ENCODE data around the gene ADAM8. TPM values are rescaled to one million over a fixed set of nuclear protein-coding genes. Genes with fewer than 3 reads are reported as not detected.
"Not testable (repeated sequence)": the region's sequence is repeated elsewhere in the genome, so short reads cannot be mapped to it uniquely, and the experiment has no call there.

ADAM8 gene
- total and polyA plus RNA-seq, 4 experiments from 2014 or later: 63.9 to 97.8 (median 88.8) TPM

DNA sequence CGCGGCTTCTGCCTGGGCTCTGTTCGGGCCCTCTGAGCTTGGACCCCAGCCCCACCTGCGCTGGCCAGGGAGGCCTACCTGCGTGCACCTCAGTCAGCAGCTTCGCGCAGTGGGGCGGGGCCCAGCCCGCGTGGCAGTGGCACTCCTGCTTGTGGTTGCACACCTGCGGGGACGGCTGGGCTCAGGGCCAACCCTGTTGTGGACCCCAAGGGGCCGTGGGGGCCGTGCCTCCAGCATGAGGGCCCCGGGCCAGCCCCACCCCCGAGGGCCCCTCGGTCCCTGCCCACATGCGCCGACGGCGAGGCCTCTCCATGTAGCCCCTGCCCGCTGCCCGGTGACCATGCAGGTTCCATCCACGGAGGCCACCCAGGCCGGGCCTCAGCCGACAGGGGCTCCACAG, 7.3 kb downstream of the ADAM8 start:
- Mint-ChIP-seq H3K27me3 (no peaks in the 10 kb centered on the region), H3K36me3 (peaks cover 0 to 25% of the 10 kb centered on the region in 2 donors), H3K4me3 (no peak overlapping the region), H3K27ac (no peak overlapping the region), H3K9me3 (no peaks in the 10 kb centered on the region), H3K4me1 (peaks cover 8 to 22% (median 13%) of the 10 kb centered on the region in 4 donors)
- intact Hi-C loops (cut with micrococcal nuclease): no loop called here
- DNase-seq: no peak
- Histone ChIP-seq H3K27me3 (ENCODE audit: insufficient read depth, low read length) (no peaks in the 10 kb centered on the region), H3K4me3 (ENCODE audit: low read length in 2 of 2) (no peak overlapping the region), H3K4me1 (ENCODE audit: insufficient read depth, low read length) (peaks cover 17% of the 10 kb centered on the region), H3K9me3 (ENCODE audit: control insufficient read depth in 1 of 2, low read length in 2 of 2) (no peaks in the 10 kb centered on the region), H3K27ac (ENCODE audit: low read depth, low read length) (no peak overlapping the region), H3K36me3 (ENCODE audit: insufficient read depth, low read length) (peaks cover 45% of the 10 kb centered on the region)
- CTCF ChIA-PET (ENCODE audit: partially characterized antibody): no interaction called here
- POLR2A ChIA-PET (ENCODE audit: partially characterized antibody): no interaction called here

DNA sequence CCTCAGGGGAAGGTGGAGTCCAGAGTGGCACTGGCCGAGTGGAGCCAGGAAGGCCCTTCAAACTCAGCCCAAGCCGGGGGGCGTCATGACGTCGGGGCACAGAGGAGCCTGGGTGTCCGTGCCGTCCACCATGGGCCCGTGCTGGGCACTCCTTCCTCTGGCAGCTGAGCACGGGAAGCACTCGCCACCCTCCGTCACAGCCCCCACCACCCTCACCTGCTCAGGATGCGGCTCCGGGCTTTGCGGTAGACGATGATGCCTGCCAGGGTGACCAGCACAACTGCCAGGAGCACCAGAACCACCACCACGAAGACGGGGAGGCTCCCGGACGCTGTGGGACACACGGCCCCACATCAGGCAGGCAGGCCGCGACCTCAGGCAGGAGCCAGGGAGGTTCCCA, 8.1 kb downstream of the ADAM8 start:
- Histone ChIP-seq H3K36me3 (ENCODE audit: insufficient read depth, low read length) (peaks cover 43% of the 10 kb centered on the region), H3K27me3 (ENCODE audit: insufficient read depth, low read length) (no peaks in the 10 kb centered on the region)

DNA sequence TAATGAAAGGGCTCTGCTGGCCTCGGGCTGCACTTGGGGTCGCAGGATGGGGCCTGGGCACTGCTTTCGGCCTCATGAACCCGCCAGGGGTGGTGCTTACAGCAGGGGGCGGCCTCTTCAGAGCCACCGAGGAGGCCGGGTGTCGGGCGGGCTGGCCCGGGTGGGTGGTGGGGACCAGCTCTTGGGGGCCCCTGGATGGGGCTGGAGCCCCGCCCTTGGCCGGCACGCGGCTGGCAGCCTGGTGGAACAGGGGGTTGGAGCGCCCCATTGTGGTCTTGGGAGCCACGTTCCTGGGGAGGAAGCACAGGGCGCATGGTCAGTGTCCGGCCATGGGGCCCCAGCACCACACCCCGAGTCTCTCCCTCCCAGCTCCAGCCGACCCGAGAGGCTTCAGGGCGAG, 8.8 kb downstream of the ADAM8 start:
- DNase-seq: no peak
- Histone ChIP-seq H3K4me3 (ENCODE audit: low read length in 2 of 2) (no peak overlapping the region), H3K27ac (ENCODE audit: low read depth, low read length) (no peak overlapping the region), H3K9me3 (ENCODE audit: control insufficient read depth in 1 of 2, low read length in 2 of 2) (no peaks in the 10 kb centered on the region), H3K36me3 (ENCODE audit: insufficient read depth, low read length) (peaks cover 36% of the 10 kb centered on the region), H3K27me3 (ENCODE audit: insufficient read depth, low read length) (no peaks in the 10 kb centered on the region), H3K4me1 (ENCODE audit: insufficient read depth, low read length) (peaks cover 32% of the 10 kb centered on the region)
- Mint-ChIP-seq H3K36me3 (peaks cover 0 to 27% of the 10 kb centered on the region in 2 donors), H3K9me3 (no peaks in the 10 kb centered on the region), H3K4me1 (peaks cover 14 to 38% (median 25%) of the 10 kb centered on the region in 4 donors), H3K27me3 (no peaks in the 10 kb centered on the region), H3K4me3 (no peak overlapping the region), H3K27ac (no peak overlapping the region)
- ChIA-PET POLR2A (ENCODE audit: partially characterized antibody) (interaction anchor here (1.3 to 13.2 kb wide), 2 partner anchors 8 to 9 kb away, joined by 6 to 236 read pairs; partner anchors contain the start of gene ADAM8), CTCF (ENCODE audit: partially characterized antibody) (interaction anchor here (1.4 to 1.9 kb wide), 2 partner anchors 9 to 40 kb away, joined by 4 to 9 read pairs; no protein-coding TSS in a partner anchor)
- intact Hi-C loops (cut with micrococcal nuclease): no loop called here

More for the DNA sequence above, 8.1 kb downstream of the ADAM8 start:
- no peak for DNase-seq
- CTCF ChIA-PET (ENCODE audit: partially characterized antibody): interaction anchor here (1.4 kb wide), 1 partner anchor 9 kb away, joined by 4 read pairs; no protein-coding TSS in a partner anchor
- Mint-ChIP-seq H3K4me3 (no peak overlapping the region), H3K27ac (no peak overlapping the region), H3K4me1 (peaks cover 12 to 31% (median 19%) of the 10 kb centered on the region in 4 donors), H3K27me3 (no peaks in the 10 kb centered on the region), H3K36me3 (peaks cover 0 to 27% of the 10 kb centered on the region in 2 donors), H3K9me3 (no peaks in the 10 kb centered on the region)
- H3K9me3 ChIP-seq (ENCODE audit: control insufficient read depth in 1 of 2, low read length in 2 of 2): no peaks in the 10 kb centered on the region
- POLR2A ChIA-PET (ENCODE audit: partially characterized antibody): no interaction called here
- no peak overlapping the region for H3K27ac ChIP-seq (ENCODE audit: low read depth, low read length)
- H3K4me1 ChIP-seq (ENCODE audit: insufficient read depth, low read length): peaks cover 25% of the 10 kb centered on the region
- H3K4me3 ChIP-seq (ENCODE audit: low read length in 2 of 2): no peak overlapping the region
- intact Hi-C loops (cut with micrococcal nuclease): no loop called here

DNA sequence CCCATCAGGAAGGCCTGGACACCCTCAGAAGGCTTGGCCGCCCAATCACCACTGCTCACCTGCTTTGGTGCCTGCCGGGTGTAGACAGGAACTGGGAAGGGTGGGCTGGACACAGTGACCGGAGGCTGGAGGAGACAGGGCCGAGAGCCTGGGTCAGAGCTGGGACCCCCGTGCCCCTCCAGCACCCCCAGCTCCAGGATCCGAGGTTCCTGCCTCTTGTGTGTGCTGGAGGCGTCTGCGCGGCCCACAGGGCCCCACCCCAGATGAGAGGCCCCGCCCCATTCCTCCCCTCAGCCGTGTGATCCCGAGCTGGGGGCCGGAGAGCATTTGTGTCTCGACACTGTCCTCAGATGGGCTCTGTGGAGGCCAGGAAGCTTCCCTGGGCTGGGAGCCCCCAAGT, 9.4 kb downstream of the ADAM8 start:
- H3K27ac Mint-ChIP-seq: no peak overlapping the region
- ChIA-PET POLR2A (ENCODE audit: partially characterized antibody) (interaction anchor here (1.3 to 13.2 kb wide), 2 partner anchors 8 to 9 kb away, joined by 6 to 236 read pairs; partner anchors contain the start of gene ADAM8), CTCF (ENCODE audit: partially characterized antibody) (interaction anchor here (1.4 to 1.9 kb wide), 2 partner anchors 8 to 40 kb away, joined by 4 to 9 read pairs; no protein-coding TSS in a partner anchor)
- H3K27ac ChIP-seq (ENCODE audit: low read depth, low read length): no peak overlapping the region
- H3K9me3 ChIP-seq (ENCODE audit: control insufficient read depth in 1 of 2, low read length in 2 of 2): no peaks in the 10 kb centered on the region
- intact Hi-C loops (cut with micrococcal nuclease): no loop called here
- no peaks in the 10 kb centered on the region for H3K27me3 Mint-ChIP-seq
- no peak overlapping the region for H3K4me3 ChIP-seq (ENCODE audit: low read length in 2 of 2)
- H3K4me3 Mint-ChIP-seq: no peak overlapping the region
- peaks cover 0 to 27% of the 10 kb centered on the region in 2 donors for H3K36me3 Mint-ChIP-seq
- no peaks in the 10 kb centered on the region for H3K27me3 ChIP-seq (ENCODE audit: insufficient read depth, low read length)
- H3K36me3 ChIP-seq (ENCODE audit: insufficient read depth, low read length): peaks cover 31% of the 10 kb centered on the region
- no peaks in the 10 kb centered on the region for H3K9me3 Mint-ChIP-seq
- H3K4me1 Mint-ChIP-seq: peaks cover 16 to 43% (median 31%) of the 10 kb centered on the region in 4 donors
- DNase-seq: no peak
- H3K4me1 ChIP-seq (ENCODE audit: insufficient read depth, low read length): peaks cover 37% of the 10 kb centered on the region

DNA sequence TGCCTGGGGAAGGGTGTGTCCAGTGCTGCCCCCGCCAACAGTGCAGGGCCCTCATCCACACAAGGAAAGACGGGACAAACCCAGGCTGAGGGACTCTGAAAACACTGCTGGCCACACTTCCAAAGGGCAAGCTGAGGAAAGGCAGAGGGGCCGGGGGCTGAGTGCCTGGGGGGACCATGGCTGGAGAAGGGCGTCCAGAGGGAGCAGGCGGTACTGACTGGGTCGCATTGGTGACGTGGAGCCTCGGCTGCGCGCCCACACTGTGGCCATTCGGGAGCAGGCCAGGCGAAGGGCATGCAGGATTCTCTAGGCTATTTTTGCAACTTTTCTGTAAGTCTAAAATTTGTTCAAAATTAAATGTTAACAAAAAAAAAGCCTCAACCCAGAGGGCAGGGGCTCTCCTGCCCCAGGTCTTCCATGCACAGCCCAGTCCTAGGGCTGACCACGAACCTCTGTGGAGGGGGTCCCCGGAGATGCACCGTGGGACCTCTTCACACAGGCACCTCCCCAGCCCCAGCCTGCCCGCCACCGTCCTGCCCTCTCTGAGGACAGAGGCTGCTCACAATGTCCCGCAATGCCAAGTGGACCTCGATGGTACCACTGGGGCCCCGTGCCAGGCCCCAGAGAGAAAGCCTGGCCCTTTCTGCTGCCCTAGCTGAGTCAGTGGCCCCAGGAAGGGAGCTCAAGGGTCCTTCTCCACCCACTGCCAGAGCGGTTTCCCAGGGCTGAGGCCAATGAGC, 10.4 kb downstream of the ADAM8 start:
- Mint-ChIP-seq H3K27me3 (no peaks in the 10 kb centered on the region), H3K4me1 (peaks cover 17 to 45% (median 34%) of the 10 kb centered on the region in 4 donors), H3K36me3 (peaks cover 0 to 24% of the 10 kb centered on the region in 2 donors), H3K9me3 (no peaks in the 10 kb centered on the region), H3K27ac (peak overlapping the region in 5 of 7 donors; percentile 46 to 79 (median 75)), H3K4me3 (peak overlapping the region in 1 of 8 donors; percentile 16)
- Histone ChIP-seq H3K4me1 (ENCODE audit: insufficient read depth, low read length) (peaks cover 42% of the 10 kb centered on the region), H3K9me3 (ENCODE audit: control insufficient read depth in 1 of 2, low read length in 2 of 2) (no peaks in the 10 kb centered on the region), H3K27ac (ENCODE audit: low read depth, low read length) (no peak overlapping the region), H3K27me3 (ENCODE audit: insufficient read depth, low read length) (no peaks in the 10 kb centered on the region), H3K4me3 (ENCODE audit: low read length in 2 of 2) (no peak overlapping the region), H3K36me3 (ENCODE audit: insufficient read depth, low read length) (peaks cover 28% of the 10 kb centered on the region)
- no peak for DNase-seq
- intact Hi-C loops (cut with micrococcal nuclease): no loop called here
- CTCF ChIA-PET (ENCODE audit: partially characterized antibody): interaction anchor here (1.8 to 1.9 kb wide), 2 partner anchors 41 to 123 kb away, joined by 5 to 9 read pairs; no protein-coding TSS in a partner anchor
- POLR2A ChIA-PET (ENCODE audit: partially characterized antibody): interaction anchor here (13.2 kb wide), 1 partner anchor 9 kb away, joined by 236 read pairs; the partner anchor contains the start of gene ADAM8

DNA sequence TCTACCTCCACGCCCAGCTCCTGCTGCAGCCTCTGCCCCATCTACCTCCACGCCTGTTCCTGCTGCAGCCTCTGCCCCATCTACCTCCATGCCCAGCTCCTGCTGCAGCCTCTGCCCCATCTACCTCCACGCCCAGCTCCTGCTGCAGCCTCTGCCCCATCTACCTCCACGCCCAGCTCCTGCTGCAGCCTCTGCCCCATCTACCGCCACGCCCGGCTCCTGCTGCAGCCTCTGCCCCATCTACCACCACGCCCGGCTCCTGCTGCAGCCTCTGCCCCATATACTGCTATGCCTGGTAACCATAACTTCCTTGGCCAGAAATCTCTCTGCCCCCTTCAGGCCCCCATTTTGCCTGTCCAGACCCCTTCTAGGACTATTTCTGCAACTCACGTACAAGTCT, 11.6 kb downstream of the ADAM8 start:
- H3K4me3 ChIP-seq (ENCODE audit: low read length in 2 of 2); DNase-seq; H3K27me3 ChIP-seq (ENCODE audit: insufficient read depth, low read length); H3K27ac ChIP-seq (ENCODE audit: low read depth, low read length); H3K9me3 Mint-ChIP-seq; H3K27me3 Mint-ChIP-seq; intact Hi-C loops (cut with micrococcal nuclease); H3K9me3 ChIP-seq (ENCODE audit: control insufficient read depth in 1 of 2, low read length in 2 of 2): not testable (repeated sequence)
- Mint-ChIP-seq H3K27ac (peak overlapping the region; percentile 4 to 86 (median 74)), H3K4me3 (peak overlapping the region in 5 of 8 donors; percentile 39 to 77 (median 71)), H3K4me1 (peaks cover 24 to 57% (median 45%) of the 10 kb centered on the region in 4 donors), H3K36me3 (peaks cover 0 to 15% of the 10 kb centered on the region in 2 donors)
- ChIA-PET POLR2A (ENCODE audit: partially characterized antibody) (interaction anchor here (13.2 kb wide), 1 partner anchor 10 kb away, joined by 236 read pairs; the partner anchor contains the start of gene ADAM8), CTCF (ENCODE audit: partially characterized antibody) (interaction anchor here (1.3 to 1.8 kb wide), 3 partner anchors 10 to 122 kb away, joined by 5 to 11 read pairs (median 10); no protein-coding TSS in a partner anchor)
- peaks cover 17% of the 10 kb centered on the region for H3K36me3 ChIP-seq (ENCODE audit: insufficient read depth, low read length)
- peaks cover 53% of the 10 kb centered on the region for H3K4me1 ChIP-seq (ENCODE audit: insufficient read depth, low read length)

DNA sequence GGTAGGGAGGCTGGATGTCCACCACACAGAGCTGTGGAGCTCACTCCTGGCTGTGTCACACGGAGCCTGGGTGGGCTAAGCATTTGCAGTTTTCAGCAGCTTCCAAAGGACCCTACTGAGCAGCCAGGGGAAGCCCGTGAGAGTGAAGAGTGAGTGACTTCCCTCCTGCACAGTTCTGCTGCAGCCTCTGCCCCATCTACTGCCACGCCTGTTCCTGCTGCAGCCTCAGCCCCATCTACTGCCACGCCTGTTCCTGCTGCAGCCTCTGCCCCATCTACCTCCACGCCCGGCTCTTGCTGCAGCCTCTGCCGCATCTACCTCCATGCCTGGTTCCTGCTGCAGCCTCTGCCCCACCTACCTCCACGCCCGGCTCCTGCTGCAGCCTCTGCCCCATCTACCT, 12.2 kb downstream of the ADAM8 start:
- Histone ChIP-seq H3K4me1 (ENCODE audit: insufficient read depth, low read length) (peaks cover 58% of the 10 kb centered on the region), H3K27ac (ENCODE audit: low read depth, low read length) (no peak overlapping the region), H3K36me3 (ENCODE audit: insufficient read depth, low read length) (peaks cover 11% of the 10 kb centered on the region), H3K27me3 (ENCODE audit: insufficient read depth, low read length) (no peaks in the 10 kb centered on the region), H3K4me3 (ENCODE audit: low read length in 2 of 2) (no peak overlapping the region), H3K9me3 (ENCODE audit: control insufficient read depth in 1 of 2, low read length in 2 of 2) (no peaks in the 10 kb centered on the region)
- peak overlapping the region; percentile 37 to 83 (median 74) for H3K4me3 Mint-ChIP-seq
- peaks cover 0 to 11% of the 10 kb centered on the region in 2 donors for H3K36me3 Mint-ChIP-seq
- ChIA-PET POLR2A (ENCODE audit: partially characterized antibody) (interaction anchor here (1.1 to 13.2 kb wide), 2 partner anchors 11 to 43 kb away, joined by 4 to 236 read pairs; partner anchors contain the start of gene ADAM8), CTCF (ENCODE audit: partially characterized antibody) (interaction anchor here (1.1 to 2.0 kb wide), 5 partner anchors 11 to 54 kb away, joined by 3 to 11 read pairs (median 8); no protein-coding TSS in a partner anchor)
- H3K27me3 Mint-ChIP-seq: no peaks in the 10 kb centered on the region
- intact Hi-C loops (cut with micrococcal nuclease): loop anchor here (1.0 to 5.0 kb wide), 3 partner anchors 11 to 128 kb away; partner anchors contain the start of gene MTG1
- H3K27ac Mint-ChIP-seq: peak overlapping the region; percentile 37 to 93 (median 83)
- H3K9me3 Mint-ChIP-seq: no peaks in the 10 kb centered on the region
- DNase-seq: peak; percentile 53 to 71 (median 60)
- peaks cover 25 to 63% (median 49%) of the 10 kb centered on the region in 4 donors for H3K4me1 Mint-ChIP-seq
